Nephron (organoid): ENCODE measurements around the gene CNOT6.

Source experiments
- H3K27ac Mint-ChIP-seq, 3 experiments: 2 replicates each; pipeline ENCODE4 v1.8.0; 2020; ENCODE audit warnings: mixed read lengths in 3 of 3, mild to moderate bottlenecking in 2 of 3, moderate library complexity in 1 of 3
- H3K27me3 Mint-ChIP-seq: 2 replicates; pipeline ENCODE4 v1.8.0; 2021; ENCODE audit warnings: low read depth, mild to moderate bottlenecking, moderate library complexity, mixed read lengths
- H3K36me3 Mint-ChIP-seq: 2 replicates; pipeline ENCODE4 v1.8.0; 2020; ENCODE audit warnings: low read depth, mixed read lengths
- H3K4me1 Mint-ChIP-seq: 2 replicates; pipeline ENCODE4 v1.8.0; 2020; ENCODE audit warnings: mixed read lengths
- H3K4me3 Mint-ChIP-seq, 3 experiments: 2 replicates each; pipeline ENCODE4 v1.8.0; 2020; ENCODE audit warnings: mild to moderate bottlenecking in 3 of 3, mixed read lengths in 3 of 3, moderate library complexity in 2 of 3
- H3K9me3 Mint-ChIP-seq: 2 replicates; pipeline ENCODE4 v1.8.0; 2020; ENCODE audit warnings: mixed read lengths
- CTCF ChIP-seq, 3 experiments: fragments of 200-600 bp; sonication (generic); IDR thresholded peaks; one replicate each; pipeline ENCODE4 v1.5.0; 2021; ENCODE audit warnings: antibody characterized with exemption in 3 of 3; ENCODE audit not compliant: unreplicated experiment in 3 of 3

Gene CNOT6

GRCh38 chr5:180609386-180609785 is 115.2 kb downstream of the CNOT6 start:
- no peak for TF ChIP-seq CTCF (IDR thresholded peaks at IDR 0.05; ENCODE audit: unreplicated experiment in 3 of 3)
- H3K27me3 Mint-ChIP-seq: peaks cover 2% of the 10 kb centered on the region
- H3K4me3 Mint-ChIP-seq: no peak overlapping the region

DNA sequence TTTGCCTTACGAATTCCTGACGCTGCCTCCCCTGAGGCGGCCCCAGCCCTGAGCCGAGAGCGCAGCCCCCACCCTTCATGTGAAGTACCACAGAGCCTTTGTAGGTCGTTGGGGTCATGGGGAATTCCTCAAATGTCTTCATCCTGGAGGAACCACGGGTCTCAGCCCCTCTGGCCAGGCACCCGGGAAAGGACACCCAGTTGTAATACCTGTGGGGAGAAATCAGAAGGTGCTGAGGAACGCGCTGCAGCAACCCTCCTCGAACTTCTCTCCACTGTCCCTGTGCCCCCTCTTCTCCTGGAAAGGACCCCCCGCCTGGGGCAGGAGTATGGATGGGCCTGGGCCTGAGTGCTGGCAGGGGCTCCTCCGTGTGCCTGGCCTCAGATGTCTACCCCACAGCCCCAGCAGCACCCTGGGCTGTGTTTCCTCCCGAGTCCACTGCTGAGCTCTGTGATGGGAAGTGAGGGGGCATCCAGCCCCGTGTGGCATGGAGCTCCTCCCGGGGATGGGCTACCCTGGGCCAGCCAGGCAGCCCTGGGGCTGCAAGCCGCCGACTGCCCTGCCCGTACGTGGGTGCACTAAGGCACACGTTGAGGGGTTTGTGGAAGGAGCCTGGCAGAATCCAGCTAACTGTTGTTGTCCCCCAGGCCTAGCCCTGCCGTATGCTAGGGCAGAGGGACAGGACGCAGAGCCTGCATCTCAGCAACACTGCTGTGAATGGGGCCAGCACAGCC is 115.8 kb downstream of the CNOT6 start:
- H3K27me3 Mint-ChIP-seq: no peaks in the 10 kb centered on the region
- H3K9me3 Mint-ChIP-seq: no peaks in the 10 kb centered on the region
- no peak for TF ChIP-seq CTCF (IDR thresholded peaks at IDR 0.05; ENCODE audit: unreplicated experiment in 3 of 3)
- H3K4me3 Mint-ChIP-seq: no peak overlapping the region
- H3K27ac Mint-ChIP-seq: no peak overlapping the region
- H3K36me3 Mint-ChIP-seq: no peaks in the 10 kb centered on the region
- peaks cover 7% of the 10 kb centered on the region for H3K4me1 Mint-ChIP-seq

More at GRCh38 chr5:180609386-180609785, 115.2 kb downstream of the CNOT6 start:
- no peaks in the 10 kb centered on the region for H3K36me3 Mint-ChIP-seq
- H3K27ac Mint-ChIP-seq: no peak overlapping the region
- H3K4me1 Mint-ChIP-seq: peaks cover 7% of the 10 kb centered on the region
- H3K9me3 Mint-ChIP-seq: no peaks in the 10 kb centered on the region

GRCh38 chr5:180611140-180611850 is 117.1 kb downstream of the CNOT6 start:
- Mint-ChIP-seq H3K4me1 (peaks cover 7% of the 10 kb centered on the region), H3K27ac (no peak overlapping the region), H3K9me3 (no peaks in the 10 kb centered on the region), H3K36me3 (no peaks in the 10 kb centered on the region), H3K27me3 (no peaks in the 10 kb centered on the region), H3K4me3 (no peak overlapping the region)
- TF ChIP-seq CTCF (IDR thresholded peaks at IDR 0.05; ENCODE audit: unreplicated experiment in 3 of 3): no peak

DNA sequence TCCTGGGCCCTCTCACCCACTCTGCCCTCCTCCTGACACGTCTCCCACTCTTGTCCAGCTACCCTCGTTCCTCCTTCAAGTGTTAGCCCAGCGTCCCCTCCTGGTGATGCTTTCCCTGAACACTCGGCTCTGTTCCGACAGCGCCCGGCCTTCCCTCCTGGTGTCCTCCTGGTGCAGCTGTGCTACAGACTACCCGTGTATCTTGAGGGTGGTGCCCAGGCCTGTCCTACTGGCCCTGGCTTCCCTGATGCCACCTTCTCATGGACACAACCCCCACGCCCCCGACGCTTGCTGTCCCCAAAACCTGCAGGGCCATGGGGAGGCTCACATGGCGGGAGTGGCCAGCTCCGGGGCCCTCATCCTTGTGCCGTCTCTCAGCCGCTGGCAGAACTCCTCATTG is 118.5 kb downstream of the CNOT6 start:
- no peaks in the 10 kb centered on the region for H3K27me3 Mint-ChIP-seq

DNA sequence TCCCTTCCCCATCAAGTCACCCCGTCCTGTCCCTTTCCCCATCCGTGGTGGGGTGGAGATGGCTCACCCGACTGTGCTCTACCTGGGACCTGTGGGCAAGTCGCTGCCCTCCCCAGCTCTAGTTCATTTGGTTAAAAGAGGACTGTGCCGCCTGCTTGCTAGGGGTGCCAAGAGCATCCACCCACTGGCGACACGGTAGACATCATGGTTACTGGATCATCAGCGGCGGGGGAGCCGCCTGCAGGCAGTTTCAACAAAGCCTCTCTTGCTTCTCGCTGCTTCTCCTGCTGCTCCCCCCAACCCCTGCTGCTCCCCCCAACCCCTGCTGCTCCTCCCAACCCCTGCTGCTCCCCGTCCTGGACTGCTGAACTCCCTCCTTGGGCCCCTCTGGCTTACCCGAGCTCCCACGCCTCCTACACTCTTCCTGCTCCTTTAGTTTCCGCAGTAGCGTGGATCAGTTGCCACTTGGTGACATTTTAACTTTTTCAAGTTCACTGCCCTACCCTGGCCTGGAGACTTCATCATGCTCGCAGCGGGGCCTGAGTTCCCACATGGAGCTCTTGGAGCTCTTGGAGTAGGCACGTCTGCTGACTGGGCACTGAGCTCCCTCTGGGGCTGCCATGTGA is 119.1 kb downstream of the CNOT6 start:
- peak overlapping the region in 1 of 3 experiments; percentile 20 for H3K4me3 Mint-ChIP-seq
- H3K36me3 Mint-ChIP-seq: no peaks in the 10 kb centered on the region
- peak overlapping the region; percentile 40 to 45 (median 41) for H3K27ac Mint-ChIP-seq
- peaks cover 2% of the 10 kb centered on the region for H3K27me3 Mint-ChIP-seq
- peaks cover 8% of the 10 kb centered on the region for H3K4me1 Mint-ChIP-seq
- no peak for TF ChIP-seq CTCF (IDR thresholded peaks at IDR 0.05; ENCODE audit: unreplicated experiment in 3 of 3)
- no peaks in the 10 kb centered on the region for H3K9me3 Mint-ChIP-seq

More for the DNA sequence above, 118.5 kb downstream of the CNOT6 start:
- Mint-ChIP-seq H3K9me3 (no peaks in the 10 kb centered on the region), H3K4me3 (no peak overlapping the region), H3K4me1 (peaks cover 7% of the 10 kb centered on the region), H3K27ac (peak overlapping the region in 1 of 3 experiments; percentile 32), H3K36me3 (no peaks in the 10 kb centered on the region)
- no peak for TF ChIP-seq CTCF (IDR thresholded peaks at IDR 0.05; ENCODE audit: unreplicated experiment in 3 of 3)
